ENCODE measurements around the gene PLAA.

- TF ChIP-seq, protein P1, sequence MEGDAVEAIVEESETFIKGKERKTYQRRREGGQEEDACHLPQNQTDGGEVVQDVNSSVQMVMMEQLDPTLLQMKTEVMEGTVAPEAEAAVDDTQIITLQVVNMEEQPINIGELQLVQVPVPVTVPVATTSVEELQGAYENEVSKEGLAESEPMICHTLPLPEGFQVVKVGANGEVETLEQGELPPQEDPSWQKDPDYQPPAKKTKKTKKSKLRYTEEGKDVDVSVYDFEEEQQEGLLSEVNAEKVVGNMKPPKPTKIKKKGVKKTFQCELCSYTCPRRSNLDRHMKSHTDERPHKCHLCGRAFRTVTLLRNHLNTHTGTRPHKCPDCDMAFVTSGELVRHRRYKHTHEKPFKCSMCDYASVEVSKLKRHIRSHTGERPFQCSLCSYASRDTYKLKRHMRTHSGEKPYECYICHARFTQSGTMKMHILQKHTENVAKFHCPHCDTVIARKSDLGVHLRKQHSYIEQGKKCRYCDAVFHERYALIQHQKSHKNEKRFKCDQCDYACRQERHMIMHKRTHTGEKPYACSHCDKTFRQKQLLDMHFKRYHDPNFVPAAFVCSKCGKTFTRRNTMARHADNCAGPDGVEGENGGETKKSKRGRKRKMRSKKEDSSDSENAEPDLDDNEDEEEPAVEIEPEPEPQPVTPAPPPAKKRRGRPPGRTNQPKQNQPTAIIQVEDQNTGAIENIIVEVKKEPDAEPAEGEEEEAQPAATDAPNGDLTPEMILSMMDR (IDR thresholded peaks at IDR 0.05 in 2 of 3, conservative IDR thresholded peaks at IDR 0.05 in 1 of 3; ENCODE audit: borderline replicate concordance in 1 of 3, insufficient read depth in 1 of 3, low read depth in 2 of 3, low read length in 2 of 3), result no peak
- TF ChIP-seq POLR2AphosphoS5 (IDR thresholded peaks at IDR 0.05; ENCODE audit: low read depth, low read length) (no peak), SRF (IDR thresholded peaks at IDR 0.05; ENCODE audit: low read depth) (no peak), REST (IDR thresholded peaks at IDR 0.05; ENCODE audit: low read depth) (no peak), POLR2A (IDR thresholded peaks at IDR 0.05; ENCODE audit: borderline replicate concordance, extremely low read depth, insufficient read depth, insufficient read length) (no peak), RAD21 (IDR thresholded peaks at IDR 0.05; ENCODE audit: low read depth) (no peak), EZH2 (IDR thresholded peaks at IDR 0.05) (no peak), JUND (IDR thresholded peaks at IDR 0.05) (no peak), CEBPB (IDR thresholded peaks at IDR 0.05; ENCODE audit: low read depth) (no peak), ATF3 (IDR thresholded peaks at IDR 0.05) (no peak)
These were observed 6.9 kb downstream of the PLAA start for GRCh38 chr9:26939955-26940711.

Data from HCT116 (cell line).